ENCODE measurements around the gene NTRK1.
A peak's percentile ranks its signal among the peaks of the same experiment; 100 is the strongest.

NTRK1 gene

DNA sequence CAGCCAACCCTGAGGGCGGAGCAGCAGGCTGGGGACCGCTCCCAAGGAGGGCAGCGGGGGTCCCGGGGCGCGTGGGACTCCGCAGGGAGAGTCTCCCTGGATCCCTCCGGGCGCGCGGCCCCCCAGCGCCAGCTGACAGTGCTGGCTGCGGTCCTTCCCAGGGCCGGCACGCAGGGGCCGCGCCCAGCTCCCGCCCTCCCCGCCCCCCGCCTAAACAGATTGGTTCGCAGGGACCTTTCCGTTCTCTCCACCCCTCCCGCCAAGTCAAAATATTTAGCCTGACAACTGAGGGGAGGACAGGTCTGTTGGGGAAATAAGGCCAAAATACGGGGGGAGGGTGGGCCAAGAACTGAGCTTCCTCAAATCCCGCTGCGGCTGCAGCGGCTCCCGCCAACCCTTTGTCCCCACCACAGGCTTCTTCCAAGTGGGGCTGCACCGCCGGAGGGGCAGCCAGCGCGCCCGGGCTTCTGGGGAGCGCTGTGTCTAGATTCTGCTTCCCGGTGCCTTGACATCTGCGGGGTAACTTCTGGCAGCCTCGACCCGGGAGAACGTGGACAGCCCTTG is 1.6 kb upstream of the NTRK1 start, which contains the start of gene INSRR:
Gene INSRR, minus strand, starts transcription at position 159 of the 564 bp plus-strand sequence. CDS start 496 bp downstream, outside the sequence.
- ChIA-PET POLR2A (interaction anchor here (1.3 to 1.9 kb wide), 3 partner anchors 28 to 133 kb away, joined by 4 to 12 read pairs (median 5); partner anchors contain the start of gene PRCC), CTCF (interaction anchor here (0.6 to 7.6 kb wide), 25 partner anchors 8 to 215 kb away, joined by 3 to 129 read pairs (median 9); partner anchors contain the start of genes ISG20L2, METTL25B, PRCC and SH2D2A)
- Histone ChIP-seq H3K27ac (ENCODE audit: extremely low read depth, low read depth, low read length) (no peak within 1 kb of the TSS), H3K4me3 (ENCODE audit: low read depth, low read length) (no peak within 1 kb of the TSS; the same call in 1 of the 2 replicates), H3K9me3 (ENCODE audit: control insufficient read depth, insufficient read depth, low read depth, low read length) (no peaks in the 10 kb centered on the region), H3K36me3 (ENCODE audit: control insufficient read depth in 2 of 2, insufficient read depth in 1 of 2, low read length in 2 of 2) (no peaks in the 10 kb centered on the region), H3K4me1 (ENCODE audit: control insufficient read depth, insufficient read depth, low read length) (peaks cover 2% of the 10 kb centered on the region; the same call in 1 of the 2 replicates)
- TF ChIP-seq ZNF654 (tag by site-specific recombination; IDR thresholded peaks at IDR 0.05; ENCODE audit: low read depth) = no peak
- TF ChIP-seq, protein P1, sequence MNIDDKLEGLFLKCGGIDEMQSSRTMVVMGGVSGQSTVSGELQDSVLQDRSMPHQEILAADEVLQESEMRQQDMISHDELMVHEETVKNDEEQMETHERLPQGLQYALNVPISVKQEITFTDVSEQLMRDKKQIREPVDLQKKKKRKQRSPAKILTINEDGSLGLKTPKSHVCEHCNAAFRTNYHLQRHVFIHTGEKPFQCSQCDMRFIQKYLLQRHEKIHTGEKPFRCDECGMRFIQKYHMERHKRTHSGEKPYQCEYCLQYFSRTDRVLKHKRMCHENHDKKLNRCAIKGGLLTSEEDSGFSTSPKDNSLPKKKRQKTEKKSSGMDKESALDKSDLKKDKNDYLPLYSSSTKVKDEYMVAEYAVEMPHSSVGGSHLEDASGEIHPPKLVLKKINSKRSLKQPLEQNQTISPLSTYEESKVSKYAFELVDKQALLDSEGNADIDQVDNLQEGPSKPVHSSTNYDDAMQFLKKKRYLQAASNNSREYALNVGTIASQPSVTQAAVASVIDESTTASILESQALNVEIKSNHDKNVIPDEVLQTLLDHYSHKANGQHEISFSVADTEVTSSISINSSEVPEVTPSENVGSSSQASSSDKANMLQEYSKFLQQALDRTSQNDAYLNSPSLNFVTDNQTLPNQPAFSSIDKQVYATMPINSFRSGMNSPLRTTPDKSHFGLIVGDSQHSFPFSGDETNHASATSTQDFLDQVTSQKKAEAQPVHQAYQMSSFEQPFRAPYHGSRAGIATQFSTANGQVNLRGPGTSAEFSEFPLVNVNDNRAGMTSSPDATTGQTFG (tag by site-specific recombination; IDR thresholded peaks at IDR 0.05; ENCODE audit: borderline replicate concordance) = no peak
- no peak for TF ChIP-seq ZNF426 (tag by site-specific recombination; IDR thresholded peaks at IDR 0.05)
- no peak for TF ChIP-seq ZNF140 (tag by site-specific recombination; IDR thresholded peaks at IDR 0.05)
- no peak for TF ChIP-seq ZNF37A (tag by site-specific recombination; IDR thresholded peaks at IDR 0.05)
- TF ChIP-seq ZNF670 (tag by site-specific recombination; IDR thresholded peaks at IDR 0.05; ENCODE audit: low read depth) = no peak
- no peak for TF ChIP-seq ZFP69B (tag by site-specific recombination; IDR thresholded peaks at IDR 0.05)
- no peak for TF ChIP-seq SALL2 (tag by site-specific recombination; IDR thresholded peaks at IDR 0.05; ENCODE audit: borderline replicate concordance)

DNA sequence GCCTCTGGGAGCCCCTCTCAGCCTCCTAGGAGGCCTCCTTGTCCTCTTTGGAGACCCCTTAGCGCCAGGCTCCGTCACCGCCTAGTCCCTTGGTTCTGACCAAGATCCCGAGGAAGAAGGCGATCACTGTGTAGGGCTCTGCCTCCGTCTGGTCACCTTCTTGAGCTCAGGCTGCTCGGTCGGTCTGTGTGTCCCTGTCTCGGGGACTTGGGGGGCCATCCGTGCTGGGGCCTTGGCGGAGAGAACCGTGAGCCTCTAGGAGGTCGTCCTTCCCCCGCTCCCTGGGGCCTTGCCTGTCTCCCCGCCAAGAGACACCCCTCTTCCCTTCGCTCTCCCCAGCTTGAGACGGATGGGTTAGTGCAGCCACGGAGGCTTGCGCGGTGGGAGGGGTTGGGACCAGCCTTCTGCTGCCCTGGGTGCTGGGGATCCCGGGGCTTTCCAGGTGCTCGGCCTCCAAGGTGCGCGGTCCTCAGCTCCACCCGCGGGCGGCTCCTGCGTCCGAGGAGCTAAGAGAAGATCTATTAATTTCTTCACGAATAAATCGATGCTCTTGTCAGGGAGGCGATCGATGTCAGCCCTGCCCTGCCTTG is 1.0 kb upstream of the NTRK1 start:
- Histone ChIP-seq H3K4me1 (ENCODE audit: control insufficient read depth, insufficient read depth, low read length) (peaks cover 2% of the 10 kb centered on the region; the same call in 1 of the 2 replicates), H3K9me3 (ENCODE audit: control insufficient read depth, insufficient read depth, low read depth, low read length) (no peaks in the 10 kb centered on the region), H3K27ac (ENCODE audit: extremely low read depth, low read depth, low read length) (no peak overlapping the region), H3K36me3 (ENCODE audit: control insufficient read depth in 2 of 2, insufficient read depth in 1 of 2, low read length in 2 of 2) (no peaks in the 10 kb centered on the region), H3K4me3 (ENCODE audit: low read depth, low read length) (no peak overlapping the region; the same call in 1 of the 2 replicates)
- TF ChIP-seq ZEB2 (tag by site-specific recombination; IDR thresholded peaks at IDR 0.05) (no peak), ZNF76 (tag by site-specific recombination; IDR thresholded peaks at IDR 0.05; ENCODE audit: borderline replicate concordance, low read depth) (no peak), ZNF747 (tag by site-specific recombination; IDR thresholded peaks at IDR 0.05) (no peak)
- ChIA-PET CTCF (interaction anchor here (0.6 to 7.6 kb wide), 41 partner anchors 8 to 216 kb away, joined by 3 to 129 read pairs (median 6); partner anchors contain the start of genes ISG20L2, METTL25B, PRCC and SH2D2A), POLR2A (interaction anchor here (1.0 to 2.2 kb wide), 6 partner anchors 28 to 170 kb away, joined by 4 to 14 read pairs (median 4); partner anchors contain the start of genes ISG20L2, METTL25B and PRCC)

DNA sequence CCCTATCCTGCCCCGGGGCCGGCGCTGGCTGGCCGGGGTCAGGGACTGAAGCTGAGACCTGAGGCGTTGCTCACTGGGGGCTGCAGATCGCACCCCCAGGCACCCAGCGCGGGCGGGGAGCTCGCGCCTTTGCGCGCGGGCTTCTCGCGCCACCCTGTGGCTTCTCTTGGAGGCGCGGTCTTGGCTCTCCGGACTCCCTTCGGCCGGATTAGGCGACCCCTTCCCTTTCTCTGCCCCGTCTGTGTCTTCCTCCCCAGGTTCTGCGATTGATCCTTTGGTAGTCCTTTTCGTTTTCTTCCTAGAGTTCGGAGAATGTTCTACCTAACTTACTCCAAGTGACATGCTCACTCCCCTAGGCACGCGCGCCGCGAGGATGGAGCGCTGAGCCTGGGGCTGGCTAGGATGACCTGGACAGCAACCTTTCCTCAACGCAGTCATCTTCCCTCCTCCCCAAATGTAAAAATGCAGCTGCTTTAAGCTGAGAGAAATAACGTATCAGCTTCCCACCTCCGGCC is 495 bp upstream of the NTRK1 start:
- ChIA-PET POLR2A (interaction anchor here (1.0 to 2.2 kb wide), 6 partner anchors 27 to 171 kb away, joined by 4 to 14 read pairs (median 4); partner anchors contain the start of genes ISG20L2, METTL25B and PRCC), CTCF (interaction anchor here (0.6 to 7.6 kb wide), 48 partner anchors 9 to 284 kb away, joined by 3 to 129 read pairs (median 6); partner anchors contain the start of genes ISG20L2, METTL25B, PRCC and SH2D2A)
- Histone ChIP-seq H3K27ac (ENCODE audit: extremely low read depth, low read depth, low read length) (no peak overlapping the region), H3K4me1 (ENCODE audit: control insufficient read depth, insufficient read depth, low read length) (peaks cover 2% of the 10 kb centered on the region; the same call in 1 of the 2 replicates), H3K36me3 (ENCODE audit: control insufficient read depth in 2 of 2, insufficient read depth in 1 of 2, low read length in 2 of 2) (no peaks in the 10 kb centered on the region), H3K4me3 (ENCODE audit: low read depth, low read length) (peak overlapping the region; percentile 35), H3K9me3 (ENCODE audit: control insufficient read depth, insufficient read depth, low read depth, low read length) (no peaks in the 10 kb centered on the region)
- TF ChIP-seq ZNF658 (tag by site-specific recombination; IDR thresholded peaks at IDR 0.05) = no peak
- TF ChIP-seq, protein P2, sequence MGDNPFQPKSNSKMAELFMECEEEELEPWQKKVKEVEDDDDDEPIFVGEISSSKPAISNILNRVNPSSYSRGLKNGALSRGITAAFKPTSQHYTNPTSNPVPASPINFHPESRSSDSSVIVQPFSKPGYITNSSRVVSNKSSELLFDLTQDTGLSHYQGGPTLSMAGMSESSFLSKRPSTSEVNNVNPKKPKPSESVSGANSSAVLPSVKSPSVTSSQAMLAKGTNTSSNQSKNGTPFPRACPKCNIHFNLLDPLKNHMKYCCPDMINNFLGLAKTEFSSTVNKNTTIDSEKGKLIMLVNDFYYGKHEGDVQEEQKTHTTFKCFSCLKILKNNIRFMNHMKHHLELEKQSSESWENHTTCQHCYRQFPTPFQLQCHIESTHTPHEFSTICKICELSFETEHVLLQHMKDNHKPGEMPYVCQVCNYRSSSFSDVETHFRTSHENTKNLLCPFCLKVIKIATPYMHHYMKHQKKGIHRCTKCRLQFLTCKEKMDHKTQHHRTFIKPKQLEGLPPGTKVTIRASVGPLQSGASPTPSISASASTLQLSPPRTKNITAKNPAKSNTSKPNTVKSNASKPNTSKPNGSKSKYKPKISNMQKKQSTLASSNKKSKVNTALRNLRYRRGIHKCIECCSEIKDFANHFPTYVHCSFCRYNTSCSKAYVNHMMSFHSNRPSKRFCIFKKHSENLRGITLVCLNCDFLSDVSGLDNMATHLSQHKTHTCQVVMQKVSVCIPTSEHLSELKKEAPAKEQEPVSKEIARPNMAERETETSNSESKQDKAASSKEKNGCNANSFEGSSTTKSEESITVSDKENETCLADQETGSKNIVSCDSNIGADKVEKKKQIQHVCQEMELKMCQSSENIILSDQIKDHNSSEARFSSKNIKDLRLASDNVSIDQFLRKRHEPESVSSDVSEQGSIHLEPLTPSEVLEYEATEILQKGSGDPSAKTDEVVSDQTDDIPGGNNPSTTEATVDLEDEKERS (tag by site-specific recombination; IDR thresholded peaks at IDR 0.05) = no peak
- TF ChIP-seq KLF8 (tag by site-specific recombination; IDR thresholded peaks at IDR 0.05) = no peak
- TF ChIP-seq HOXA7 (CRISPR knock-in tag; IDR thresholded peaks at IDR 0.05; ENCODE audit: borderline replicate concordance) = no peak
- TF ChIP-seq, protein P3, sequence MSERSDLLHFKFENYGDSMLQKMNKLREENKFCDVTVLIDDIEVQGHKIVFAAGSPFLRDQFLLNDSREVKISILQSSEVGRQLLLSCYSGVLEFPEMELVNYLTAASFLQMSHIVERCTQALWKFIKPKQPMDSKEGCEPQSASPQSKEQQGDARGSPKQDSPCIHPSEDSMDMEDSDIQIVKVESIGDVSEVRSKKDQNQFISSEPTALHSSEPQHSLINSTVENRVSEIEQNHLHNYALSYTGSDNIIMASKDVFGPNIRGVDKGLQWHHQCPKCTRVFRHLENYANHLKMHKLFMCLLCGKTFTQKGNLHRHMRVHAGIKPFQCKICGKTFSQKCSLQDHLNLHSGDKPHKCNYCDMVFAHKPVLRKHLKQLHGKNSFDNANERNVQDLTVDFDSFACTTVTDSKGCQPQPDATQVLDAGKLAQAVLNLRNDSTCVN (tag by site-specific recombination; optimal IDR thresholded peaks at IDR 0.05) = peak; percentile 76
- peak; percentile 69 for TF ChIP-seq BCL11A (tag by site-specific recombination; IDR thresholded peaks at IDR 0.05; ENCODE audit: low read depth)
- peak; percentile 46; the same call in 1 of the 2 replicates for TF ChIP-seq ZEB2 (tag by site-specific recombination; IDR thresholded peaks at IDR 0.05)
- TF ChIP-seq ZNF600 (tag by site-specific recombination; IDR thresholded peaks at IDR 0.05) = peak; percentile 88
- TF ChIP-seq ZNF274 (IDR thresholded peaks at IDR 0.05; ENCODE audit: low read length) = no peak
- no peak for TF ChIP-seq ZNF274 (tag by site-specific recombination; IDR thresholded peaks at IDR 0.05; ENCODE audit: borderline replicate concordance)
- TF ChIP-seq, protein P4, sequence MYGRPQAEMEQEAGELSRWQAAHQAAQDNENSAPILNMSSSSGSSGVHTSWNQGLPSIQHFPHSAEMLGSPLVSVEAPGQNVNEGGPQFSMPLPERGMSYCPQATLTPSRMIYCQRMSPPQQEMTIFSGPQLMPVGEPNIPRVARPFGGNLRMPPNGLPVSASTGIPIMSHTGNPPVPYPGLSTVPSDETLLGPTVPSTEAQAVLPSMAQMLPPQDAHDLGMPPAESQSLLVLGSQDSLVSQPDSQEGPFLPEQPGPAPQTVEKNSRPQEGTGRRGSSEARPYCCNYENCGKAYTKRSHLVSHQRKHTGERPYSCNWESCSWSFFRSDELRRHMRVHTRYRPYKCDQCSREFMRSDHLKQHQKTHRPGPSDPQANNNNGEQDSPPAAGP (tag by site-specific recombination; IDR thresholded peaks at IDR 0.05) = peak; percentile 14; the same call in 1 of the 2 replicates

Measured in HEK293 (cell line).